A673 (cell line): Measurements from ENCODE around the gene DLG2. TPM values are rescaled to one million over a fixed set of nuclear protein-coding genes. Genes with fewer than 3 reads are reported as not detected.

Experiments
- BruUV-seq: library from RNA; stranded (reverse); fragments of 400-500 nt; replicated peaks from 2 replicates; lab custom pipeline; 2021; lab: Mats Ljungman, UMichigan
- CTCF ChIA-PET: fragments of 300-600 bp; sonication (Branson Sonifier 250); formaldehyde crosslinking; loops from one replicate; lab custom pipeline; 2022; ENCODE audit warnings: antibody characterized with exemption; lab: Charles Lee
- POLR2A ChIA-PET: fragments of 300-600 bp; sonication (Branson Sonifier 250); formaldehyde crosslinking; loops from one replicate; lab custom pipeline; 2022; ENCODE audit warnings: antibody characterized with exemption; ENCODE audit not compliant: low non-redundant PET; lab: Charles Lee
- DNase-seq: peaks from one replicate; pipeline ENCODE4 v3.0.0-alpha.2; 2015; ENCODE audit warnings: low spot score
- H3K27ac ChIP-seq: fragments of 200-600 bp; sonication (generic); 2 replicates; pipeline ENCODE4 v1.5.1; 2016; ENCODE audit warnings: mixed run types, low read depth, mild to moderate bottlenecking, mixed read lengths, antibody characterized with exemption, low read length; ENCODE audit not compliant: poor library complexity, severe bottlenecking
- H3K27me3 ChIP-seq: fragments of 200-600 bp; sonication (generic); replicated peaks from 2 replicates; pipeline ENCODE4 v1.6.1; 2017; ENCODE audit warnings: mixed run types, low read depth, mild to moderate bottlenecking, mixed read lengths, antibody characterized with exemption, low read length; ENCODE audit not compliant: insufficient read depth, poor library complexity
- H3K36me3 ChIP-seq: fragments of 200-600 bp; sonication (generic); 2 replicates; pipeline ENCODE4 v1.6.1; 2016; ENCODE audit warnings: mixed run types, mild to moderate bottlenecking, mixed read lengths, antibody characterized with exemption, low read length; ENCODE audit not compliant: insufficient read depth, poor library complexity, severe bottlenecking
- H3K4me1 ChIP-seq: fragments of 200-600 bp; sonication (generic); 2 replicates; pipeline ENCODE4 v1.6.1; 2017; ENCODE audit warnings: mixed run types, mild to moderate bottlenecking, mixed read lengths, antibody characterized with exemption, low read length; ENCODE audit not compliant: insufficient read depth, poor library complexity, severe bottlenecking
- H3K4me3 ChIP-seq: fragments of 200-600 bp; sonication (generic); 2 replicates; pipeline ENCODE4 v1.5.1; 2016; ENCODE audit warnings: low read depth, mixed run types, mild to moderate bottlenecking, mixed read lengths, low read length; ENCODE audit not compliant: poor library complexity, severe bottlenecking
- H3K9me3 ChIP-seq: fragments of 200-600 bp; sonication (generic); 2 replicates; pipeline ENCODE4 v1.6.1; 2016; ENCODE audit warnings: mixed run types, low read depth, mild to moderate bottlenecking, mixed read lengths, antibody characterized with exemption, low read length; ENCODE audit not compliant: poor library complexity, severe bottlenecking
- CTCF ChIP-seq: fragments of 300-800, 200-600 bp; sonication (generic); conservative IDR thresholded peaks from 2 replicates; pipeline ENCODE4 v1.5.1; 2017; ENCODE audit warnings: low read depth, mild to moderate bottlenecking, antibody characterized with exemption, low read length, moderate library complexity, mixed read lengths
- EZH2 ChIP-seq: fragments of 200-600 bp; sonication (generic); IDR thresholded peaks from 2 replicates; pipeline ENCODE4 v1.6.1; 2017; ENCODE audit warnings: borderline replicate concordance, low read depth, mild to moderate bottlenecking, mixed read lengths, antibody characterized with exemption, low read length; ENCODE audit not compliant: poor library complexity, severe bottlenecking
- intact Hi-C: fragments of 100-400 bp; cut with micrococcal nuclease; formaldehyde crosslinking; loops from one replicate; pipeline ENCODE4 v1.10.0; 2022; ENCODE audit not compliant: unreplicated experiment
- total RNA-seq: library from RNA; stranded (reverse); gene quantifications from 2 replicates; pipeline ENCODE4 v1.2.3, GENCODE V29; 2021

Gene DLG2
- total RNA-seq, 1 experiment from 2014 or later, result 277 TPM

GRCh38 chr11:84468235-84468634 is 1158.9 kb downstream of the DLG2 start:
- H3K4me3 ChIP-seq, result no peak overlapping the region
- BruUV-seq, result no TSS peak
- no peaks in the 10 kb centered on the region for H3K27me3 ChIP-seq
- H3K4me1 ChIP-seq, result no peaks in the 10 kb centered on the region
- intact Hi-C loops, result no loop called here
- no peaks in the 10 kb centered on the region for H3K9me3 ChIP-seq
- ChIA-PET CTCF (no interaction called here), POLR2A (no interaction called here)
- no peak overlapping the region for H3K27ac ChIP-seq
- TF ChIP-seq CTCF (no peak), EZH2 (no peak)
- DNase-seq, result no peak
- no peaks in the 10 kb centered on the region for H3K36me3 ChIP-seq

DNA sequence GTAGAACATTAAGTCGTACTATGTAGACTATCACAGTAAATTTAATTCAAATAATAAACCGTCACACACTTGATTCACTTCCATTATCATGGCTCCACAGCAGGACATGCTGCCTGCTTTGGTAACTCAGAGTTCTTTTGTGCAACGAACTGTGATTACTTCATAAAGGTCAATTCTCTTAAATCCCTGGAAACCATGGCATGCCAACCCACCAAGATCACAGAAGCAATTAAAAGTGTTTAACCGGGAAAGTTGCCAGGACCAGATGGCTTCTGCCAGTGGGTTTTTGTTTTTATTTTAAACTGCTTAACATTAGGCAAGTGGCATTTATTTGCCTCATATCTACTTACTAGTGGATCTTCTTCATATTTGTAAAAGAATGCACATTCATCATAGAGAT is 1162.1 kb downstream of the DLG2 start:
- CTCF ChIA-PET, result no interaction called here
- Histone ChIP-seq H3K9me3 (no peaks in the 10 kb centered on the region), H3K27ac (no peak overlapping the region), H3K36me3 (no peaks in the 10 kb centered on the region), H3K4me3 (no peak overlapping the region), H3K4me1 (no peaks in the 10 kb centered on the region), H3K27me3 (no peaks in the 10 kb centered on the region)
- POLR2A ChIA-PET, result no interaction called here
- DNase-seq, result peak; percentile 58
- TF ChIP-seq EZH2, result no peak
- TF ChIP-seq CTCF, result no peak
- no TSS peak for BruUV-seq
- intact Hi-C loops, result no loop called here

DNA sequence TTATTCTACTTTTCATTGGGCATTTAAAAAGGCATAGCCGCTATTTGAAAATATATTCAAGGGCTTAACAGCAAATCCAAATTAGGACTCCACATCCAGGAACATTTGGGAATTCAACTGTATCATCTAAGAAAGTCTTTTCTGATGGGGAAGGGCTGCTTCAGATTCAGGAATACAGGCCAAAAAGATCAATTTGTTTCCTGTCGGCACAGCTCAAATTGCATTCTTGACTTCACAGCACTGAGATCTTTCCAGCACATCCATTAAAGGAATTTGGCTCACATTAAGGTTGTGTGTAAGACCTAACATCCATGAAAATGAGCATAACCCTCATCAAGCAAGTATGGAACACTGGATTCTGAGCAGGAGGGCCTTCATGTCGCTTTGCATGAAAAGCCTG is 1171.5 kb downstream of the DLG2 start:
- H3K27me3 ChIP-seq, result no peaks in the 10 kb centered on the region
- H3K36me3 ChIP-seq, result no peaks in the 10 kb centered on the region
- ChIA-PET CTCF (no interaction called here), POLR2A (no interaction called here)
- H3K27ac ChIP-seq, result no peak overlapping the region
- H3K4me1 ChIP-seq, result peaks cover 13% of the 10 kb centered on the region
- no peak for DNase-seq
- TF ChIP-seq EZH2 (no peak), CTCF (no peak)
- no peaks in the 10 kb centered on the region for H3K9me3 ChIP-seq
- H3K4me3 ChIP-seq, result no peak overlapping the region
- intact Hi-C loops, result no loop called here
- no TSS peak for BruUV-seq
